GM20431 (cell line): Measurements from ENCODE around the gene ARL5A.
"Not testable (repeated sequence)": the region's sequence is repeated elsewhere in the genome, so short reads cannot be mapped to it uniquely, and the experiment has no call there.

ENCODE experiments used
- in situ Hi-C: fragments of 300-500 bp; cut with MseI, MboI; formaldehyde crosslinking; loops from one replicate; pipeline ENCODE4 v1.15.0; 2020; ENCODE audit warnings: low sequenced_read_pairs; ENCODE audit not compliant: unreplicated experiment

Gene ARL5A

GRCh38 chr2:151799886-151800292, 28.3 kb downstream of the ARL5A start:
- in situ Hi-C loops: no loop called here

GRCh38 chr2:151796774-151797173, 31.4 kb downstream of the ARL5A start:
- in situ Hi-C loops: no loop called here

GRCh38 chr2:151795646-151796240, 32.5 kb downstream of the ARL5A start:
- in situ Hi-C loops: no loop called here

- in situ Hi-C loops: not testable (repeated sequence)
Observed at GRCh38 chr2:151794422-151794821, 33.8 kb downstream of the ARL5A start.

GRCh38 chr2:151793123-151793522, 35.1 kb downstream of the ARL5A start:
- in situ Hi-C loops: no loop called here

GRCh38 chr2:151792589-151792988, 35.6 kb downstream of the ARL5A start:
- in situ Hi-C loops: no loop called here

GRCh38 chr2:151791545-151791944, 36.7 kb downstream of the ARL5A start:
- in situ Hi-C loops: no loop called here

GRCh38 chr2:151790689-151791088, 37.5 kb downstream of the ARL5A start:
- in situ Hi-C loops: no loop called here

GRCh38 chr2:151789055-151789834, 39.0 kb downstream of the ARL5A start:
- in situ Hi-C loops: no loop called here

GRCh38 chr2:151786483-151786882, 41.7 kb downstream of the ARL5A start:
- in situ Hi-C loops: no loop called here

- in situ Hi-C loops: no loop called here
Observed at GRCh38 chr2:151786077-151786476, 42.1 kb downstream of the ARL5A start.

- in situ Hi-C loops: no loop called here
Observed at GRCh38 chr2:151783133-151783520, 45.1 kb downstream of the ARL5A start.

- in situ Hi-C loops: no loop called here
Observed at GRCh38 chr2:151782378-151783132, 45.7 kb downstream of the ARL5A start.

GRCh38 chr2:151781642-151782041, 46.6 kb downstream of the ARL5A start:
- in situ Hi-C loops: no loop called here

GRCh38 chr2:151780938-151781337, 47.3 kb downstream of the ARL5A start:
- in situ Hi-C loops: no loop called here

- in situ Hi-C loops: no loop called here
Observed at GRCh38 chr2:151777935-151778334, 50.3 kb downstream of the ARL5A start.

- in situ Hi-C loops: no loop called here
Observed at GRCh38 chr2:151777487-151777886, 50.7 kb downstream of the ARL5A start.

- in situ Hi-C loops: no loop called here
Observed at GRCh38 chr2:151776367-151776766, 51.9 kb downstream of the ARL5A start.

- in situ Hi-C loops: no loop called here
Observed at GRCh38 chr2:151775057-151775740, 53.0 kb downstream of the ARL5A start.

- in situ Hi-C loops: no loop called here
Observed at GRCh38 chr2:151774506-151774905, 53.7 kb downstream of the ARL5A start.
